HepG2 (cell line): ENCODE results near the gene TLCD3B. TPM values are rescaled to one million over a fixed set of nuclear protein-coding genes. Genes with fewer than 3 reads are reported as not detected.

Experiments used
- ATF6 ChIP-seq: sonication (generic); formaldehyde crosslinking; conservative IDR thresholded peaks from 2 replicates; pipeline ENCODE4 v1.4.0; 2020; ENCODE audit warnings: missing genetic modification reagents
- DZIP1 ChIP-seq: sonication (generic); formaldehyde crosslinking; IDR thresholded peaks from 2 replicates; pipeline ENCODE4 v1.5.0; 2020; ENCODE audit warnings: mild to moderate bottlenecking, missing genetic modification reagents
- HNF1B ChIP-seq: sonication (generic); formaldehyde crosslinking; IDR thresholded peaks from 2 replicates; pipeline ENCODE4 v1.5.1; 2020; ENCODE audit warnings: mild to moderate bottlenecking, moderate library complexity, missing genetic modification reagents
- MED13 ChIP-seq: sonication (generic); formaldehyde crosslinking; IDR thresholded peaks from 2 replicates; pipeline ENCODE4 v1.5.0; 2020; ENCODE audit warnings: missing genetic modification reagents
- MEF2D ChIP-seq: sonication (generic); formaldehyde crosslinking; IDR thresholded peaks from 2 replicates; pipeline ENCODE4 v1.5.1; 2020; ENCODE audit warnings: mild to moderate bottlenecking, missing genetic modification reagents
- POLR2AphosphoS2 ChIP-seq: IDR thresholded peaks from 2 replicates; pipeline ENCODE4 v1.6.1; 2011; ENCODE audit warnings: low read depth, low read length, improper control_type of control experiment
- RBFOX2 ChIP-seq: fragments of 200-400 bp; formaldehyde crosslinking; IDR thresholded peaks from 2 replicates; pipeline ENCODE4 v1.6.1; 2017; ENCODE audit warnings: low read depth, mild to moderate bottlenecking, low read length
- SIN3A ChIP-seq: IDR thresholded peaks from 2 replicates; pipeline ENCODE4 v1.6.1; 2011; ENCODE audit warnings: low read depth, mild to moderate bottlenecking, control low read depth, low read length, borderline replicate concordance
- ZBTB33 ChIP-seq: sonication (generic); formaldehyde crosslinking; IDR thresholded peaks from 2 replicates; pipeline ENCODE4 v1.4.0; 2020; ENCODE audit warnings: missing genetic modification reagents
- ZMYM4 ChIP-seq: sonication (generic); formaldehyde crosslinking; IDR thresholded peaks from 2 replicates; pipeline ENCODE4 v1.8.1; 2023; ENCODE audit warnings: mild to moderate bottlenecking, missing genetic modification reagents
- ZNF280B ChIP-seq: sonication (generic); formaldehyde crosslinking; IDR thresholded peaks from 2 replicates; pipeline ENCODE4 v1.5.0; 2020; ENCODE audit warnings: missing genetic modification reagents, mild to moderate bottlenecking, borderline replicate concordance
- ZNF691 ChIP-seq: sonication (generic); formaldehyde crosslinking; IDR thresholded peaks from 2 replicates; pipeline ENCODE4 v1.4.0; 2020; ENCODE audit warnings: missing genetic modification reagents, low read depth, mild to moderate bottlenecking, borderline replicate concordance
- ZNF776 ChIP-seq: sonication (generic); formaldehyde crosslinking; IDR thresholded peaks from 2 replicates; pipeline ENCODE4 v1.4.0; 2020; ENCODE audit warnings: mild to moderate bottlenecking, missing genetic modification reagents
- ZNF782 ChIP-seq: sonication (generic); formaldehyde crosslinking; IDR thresholded peaks from 2 replicates; pipeline ENCODE4 v1.4.0; 2020; ENCODE audit warnings: missing genetic modification reagents, mild to moderate bottlenecking, borderline replicate concordance
- ZNF839 ChIP-seq: sonication (generic); formaldehyde crosslinking; IDR thresholded peaks from 2 replicates; pipeline ENCODE4 v1.4.0; 2020; ENCODE audit warnings: missing genetic modification reagents, mild to moderate bottlenecking, borderline replicate concordance
- ZSCAN9 ChIP-seq: IDR thresholded peaks from 2 replicates; pipeline ENCODE4 v1.6.1; 2016; ENCODE audit warnings: borderline replicate concordance
- polyA plus RNA-seq, 8 experiments: library from polyadenylated mRNA; depleted of rRNA in 3 of 8; stranded (reverse) in 7 of 8; unstranded in 1 of 8; fragments of >200 nt; fragmentation: Illumina TruSeq in 4 of 8; extraction: Trizol in 4 of 8; gene quantifications; 2 replicates each; pipeline versions ENCODE4 v1.2.1 to v1.2.3, GENCODE V29; 2011 to 2016; ENCODE audit warnings: low read depth in 4 of 8, missing spikeins in 1 of 8, mixed read lengths in 1 of 8; ENCODE audit not compliant: insufficient read depth in 1 of 8
- total RNA-seq, 5 experiments: library from RNA; depleted of rRNA; stranded (reverse); fragments of >200 nt; fragmentation: Illumina TruSeq; extraction: Trizol; gene quantifications; 2 replicates each; pipeline ENCODE4 v1.2.3, GENCODE V29; 2016; ENCODE audit warnings: low read depth in 1 of 5

The TLCD3B gene
- total and polyA plus RNA-seq, 2 of the 13 experiments (the other 11 are each of a cell fraction or from before 2014, with no cell fraction given) = not detected

- TF ChIP-seq ZNF776 (CRISPR knock-in tag) (0 out of 2 replicates have a peak, but pooled peaks have one; percentile 56), ZNF782 (CRISPR knock-in tag) (0 out of 2 replicates have a peak, but pooled peaks have one; percentile 13), MED13 (no peak), ZBTB33 (peak; percentile 90), ZNF839 (CRISPR knock-in tag) (peak; percentile 68; the same call in 1 of the 2 replicates), POLR2AphosphoS2 (0 out of 2 replicates have a peak, but pooled peaks have one; percentile 45), SIN3A (0 out of 2 replicates have a peak, but pooled peaks have one; percentile 11), MEF2D (peak; percentile 22; the same call in 1 of the 2 replicates), ZNF280B (CRISPR knock-in tag) (peak; percentile 82), RBFOX2 (peak; percentile 69), ATF6 (CRISPR knock-in tag) (no peak), HNF1B (CRISPR knock-in tag) (peak; percentile 26; the same call in 1 of the 2 replicates), ZSCAN9 (CRISPR knock-in tag) (no peak), DZIP1 (CRISPR knock-in tag) (0 out of 2 replicates have a peak, but pooled peaks have one; percentile 19), ZNF691 (CRISPR knock-in tag) (no peak), ZMYM4 (CRISPR knock-in tag) (0 out of 2 replicates have a peak, but pooled peaks have one; percentile 16)
Measured at GRCh38 chr16:30066761-30067583, 35.9 kb upstream of the TLCD3B start (continued).
